Neural crest cell (in vitro differentiated cells): ENCODE measurements around the gene FAM162B. TPM values are rescaled to one million over a fixed set of nuclear protein-coding genes. Genes with fewer than 3 reads are reported as not detected.
"Not testable (repeated sequence)": the region's sequence is repeated elsewhere in the genome, so short reads cannot be mapped to it uniquely, and the experiment has no call there.

Experiments used
- DNase-seq: peaks from one replicate; pipeline ENCODE4 v3.0.0; 2021; ENCODE audit warnings: low read depth, mixed read lengths, low spot score
- H3K27ac Mint-ChIP-seq: one replicate; pipeline ENCODE4 v1.8.0; 2021; ENCODE audit warnings: mild to moderate bottlenecking, mixed read lengths; ENCODE audit not compliant: unreplicated experiment
- H3K27me3 Mint-ChIP-seq: 2 replicates; pipeline ENCODE4 v1.8.0; 2021; ENCODE audit warnings: low read depth, mild to moderate bottlenecking, mixed read lengths
- H3K36me3 Mint-ChIP-seq: 2 replicates; pipeline ENCODE4 v1.8.0; 2021; ENCODE audit warnings: low read depth, mild to moderate bottlenecking, mixed read lengths
- H3K4me1 Mint-ChIP-seq: 2 replicates; pipeline ENCODE4 v1.8.0; 2021; ENCODE audit warnings: mixed read lengths
- H3K4me3 Mint-ChIP-seq: one replicate; pipeline ENCODE4 v1.8.0; 2021; ENCODE audit warnings: mild to moderate bottlenecking, mixed read lengths
- H3K9me3 Mint-ChIP-seq: 2 replicates; pipeline ENCODE4 v1.8.0; 2021; ENCODE audit warnings: mixed read lengths
- CTCF ChIP-seq: fragments of 200-600 bp; sonication (generic); conservative IDR thresholded peaks from 2 replicates; pipeline ENCODE4 v1.5.0; 2021; ENCODE audit warnings: antibody characterized with exemption, mild to moderate bottlenecking
- total RNA-seq: library from RNA; stranded (reverse); gene quantifications from 2 replicates; pipeline ENCODE4 v1.2.1, GENCODE V29; 2021

Gene FAM162B
- total RNA-seq, 1 donor from 2014 or later = 1.9 TPM

DNA sequence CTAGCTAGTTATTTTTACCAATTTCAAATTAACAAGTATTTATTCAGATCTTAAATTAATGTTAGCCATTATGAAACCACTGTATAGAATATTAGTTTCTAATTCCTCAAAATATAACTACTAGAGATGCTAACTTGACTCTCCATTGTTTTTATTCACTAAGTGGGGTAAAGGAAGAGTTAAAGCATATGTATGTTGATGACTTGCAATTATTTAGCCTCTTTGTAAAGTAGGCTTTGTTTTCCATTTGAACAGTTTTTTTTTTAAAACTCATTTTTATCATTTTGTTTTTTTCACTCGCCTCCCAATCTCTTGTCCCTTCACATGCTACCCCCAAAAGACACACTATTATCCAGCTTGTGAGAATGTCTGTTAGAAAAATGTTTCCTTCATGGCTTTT lies 3.3 kb downstream of the FAM162B start:
- Mint-ChIP-seq H3K4me3 (no peak overlapping the region), H3K36me3 (no peaks in the 10 kb centered on the region), H3K27ac (no peak overlapping the region), H3K27me3 (peaks cover 48% of the 10 kb centered on the region), H3K9me3 (no peaks in the 10 kb centered on the region), H3K4me1 (peaks cover 11% of the 10 kb centered on the region)
- no peak for TF ChIP-seq CTCF
- DNase-seq = no peak

DNA sequence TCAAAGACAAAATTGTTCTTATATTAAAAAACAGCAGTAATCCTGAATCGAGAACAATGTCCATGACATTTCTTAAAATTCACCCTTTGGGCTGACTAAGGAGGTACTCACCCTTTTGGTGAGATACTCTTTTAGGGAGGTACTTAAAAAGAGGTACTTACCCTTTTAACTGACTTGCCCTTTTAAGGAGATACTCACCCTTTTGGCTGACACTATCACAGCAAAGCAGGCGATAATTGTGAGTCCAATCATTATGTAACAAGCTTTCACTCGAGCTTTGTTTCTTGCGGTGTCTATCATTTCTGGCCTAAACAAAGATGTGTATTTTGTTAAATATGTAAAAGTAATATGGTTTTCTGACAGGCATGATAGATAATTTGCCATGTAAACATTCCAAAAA lies 3.7 kb downstream of the FAM162B start:
- Mint-ChIP-seq H3K27me3 (peaks cover 43% of the 10 kb centered on the region), H3K9me3 (no peaks in the 10 kb centered on the region), H3K4me1 (peaks cover 11% of the 10 kb centered on the region), H3K4me3 (no peak overlapping the region), H3K27ac (no peak overlapping the region), H3K36me3 (no peaks in the 10 kb centered on the region)
- TF ChIP-seq CTCF = no peak
- DNase-seq = no peak

DNA sequence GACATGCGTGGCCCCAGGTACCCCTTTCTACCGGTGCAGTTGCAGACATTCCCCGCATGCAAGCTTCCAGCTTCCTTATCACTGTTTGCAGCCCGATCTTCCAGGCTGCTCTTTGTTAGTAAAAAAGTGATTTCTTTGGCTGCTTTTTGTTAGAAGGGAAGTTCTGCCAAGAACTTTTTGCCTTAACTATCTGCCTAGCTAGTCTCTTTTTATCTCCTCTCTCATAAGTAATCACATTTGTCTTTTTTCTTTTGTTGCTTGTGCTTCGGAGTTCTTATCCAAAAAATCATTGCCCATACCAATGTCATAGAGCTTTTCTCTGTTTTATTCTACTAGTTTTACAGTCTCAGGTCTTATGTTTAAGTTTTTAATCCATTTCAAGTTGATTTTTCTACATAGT lies 20.3 kb downstream of the FAM162B start:
- peaks cover 9% of the 10 kb centered on the region for H3K9me3 Mint-ChIP-seq
- DNase-seq = no peak
- no peaks in the 10 kb centered on the region for H3K27me3 Mint-ChIP-seq
- H3K27ac Mint-ChIP-seq = no peak overlapping the region
- peaks cover 13% of the 10 kb centered on the region for H3K36me3 Mint-ChIP-seq
- no peak for TF ChIP-seq CTCF
- H3K4me1 Mint-ChIP-seq = no peaks in the 10 kb centered on the region
- no peak overlapping the region for H3K4me3 Mint-ChIP-seq

- no peak for TF ChIP-seq CTCF
- H3K27ac Mint-ChIP-seq = no peak overlapping the region
- H3K4me1 Mint-ChIP-seq = no peaks in the 10 kb centered on the region
- no peak for DNase-seq
- H3K36me3 Mint-ChIP-seq = peaks cover 29% of the 10 kb centered on the region
- no peak overlapping the region for H3K4me3 Mint-ChIP-seq
- no peaks in the 10 kb centered on the region for H3K27me3 Mint-ChIP-seq
- H3K9me3 Mint-ChIP-seq = peaks cover 13% of the 10 kb centered on the region
Measured at GRCh38 chr6:116741571-116741970, 23.9 kb downstream of the FAM162B start.

- H3K36me3 Mint-ChIP-seq = peaks cover 36% of the 10 kb centered on the region
- not testable (repeated sequence) for H3K4me1 Mint-ChIP-seq, DNase-seq, H3K4me3 Mint-ChIP-seq, H3K27me3 Mint-ChIP-seq, H3K27ac Mint-ChIP-seq
- peaks cover 13% of the 10 kb centered on the region for H3K9me3 Mint-ChIP-seq
Measured at GRCh38 chr6:116740486-116740885, 25.0 kb downstream of the FAM162B start.

DNA sequence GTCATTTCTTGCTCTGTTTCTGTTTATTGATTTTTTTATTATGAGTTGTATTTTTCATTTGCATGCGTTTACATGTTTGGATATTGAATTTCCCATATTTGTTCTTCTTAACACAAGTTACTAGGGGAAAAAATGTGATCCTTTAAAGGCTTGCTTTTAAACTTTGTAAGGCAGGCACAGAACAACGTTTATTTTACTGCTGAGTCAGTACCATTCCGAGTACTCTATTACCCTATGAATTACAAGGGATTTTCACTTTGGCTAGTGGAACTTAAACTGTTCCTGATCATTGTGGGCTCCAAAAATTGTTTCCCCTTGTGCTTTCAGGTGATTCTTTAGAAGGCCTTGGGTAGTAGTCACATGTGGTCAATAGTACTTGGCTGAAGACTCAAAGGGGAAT lies 28.5 kb downstream of the FAM162B start:
- TF ChIP-seq CTCF = no peak
- Mint-ChIP-seq H3K36me3 (peaks cover 32% of the 10 kb centered on the region), H3K27me3 (no peaks in the 10 kb centered on the region), H3K9me3 (peaks cover 6% of the 10 kb centered on the region), H3K27ac (no peak overlapping the region), H3K4me1 (no peaks in the 10 kb centered on the region), H3K4me3 (no peak overlapping the region)
- no peak for DNase-seq
